Kidney (tissue), 14 donors: ENCODE measurements around the gene CLASP2. TPM values are rescaled to one million over a fixed set of nuclear protein-coding genes. Genes with fewer than 3 reads are reported as not detected.

Source experiments
- DNase-seq, 5 donors: peaks; one replicate each; pipeline ENCODE4 v3.0.0-alpha.2; 2013 to 2020
- FAIRE-seq: peaks from 2 replicates; lab custom pipeline; 2012; peaks lifted over from hg19 to GRCh38; lab: Jason Lieb, UNC
- H3K27ac ChIP-seq, 2 donors: one replicate each; pipeline ENCODE4 v1.7.0; 2013; ENCODE audit warnings: low read depth in 2 of 2, low read length in 2 of 2, inconsistent platforms in 1 of 2
- H3K27me3 ChIP-seq: one replicate; pipeline ENCODE4 v1.7.1; 2013; ENCODE audit warnings: low read length, inconsistent platforms; ENCODE audit not compliant: control insufficient read depth, insufficient read depth
- H3K36me3 ChIP-seq, 3 donors: one replicate each; pipeline versions ENCODE4 v1.7.0 to v1.7.1; 2013; ENCODE audit warnings: low read length in 3 of 3, control low read depth in 1 of 3, inconsistent platforms in 1 of 3; ENCODE audit not compliant: insufficient read depth in 3 of 3, control insufficient read depth in 2 of 3
- H3K4me1 ChIP-seq, 3 donors: one replicate each; pipeline versions ENCODE4 v1.7.0 to v1.7.1; 2013; ENCODE audit warnings: low read length in 3 of 3, inconsistent platforms in 1 of 3, low read depth in 1 of 3; ENCODE audit not compliant: control insufficient read depth in 2 of 3, insufficient read depth in 2 of 3
- H3K4me3 ChIP-seq, 3 donors: one replicate each; pipeline versions ENCODE4 v1.7.0 to v1.8.1; 2013; ENCODE audit warnings: low read length in 3 of 3, control low read depth in 1 of 3, inconsistent platforms in 1 of 3
- H3K9ac ChIP-seq, 3 donors: one replicate each; pipeline versions ENCODE4 v1.7.0 to v1.7.1; 2013; ENCODE audit warnings: low read length in 3 of 3, control low read depth in 1 of 3, inconsistent platforms in 1 of 3
- H3K9me3 ChIP-seq, 3 donors: one replicate each; pipeline versions ENCODE4 v1.7.0 to v1.7.1; 2013; ENCODE audit warnings: low read length in 3 of 3, control low read depth in 1 of 3, inconsistent platforms in 1 of 3; ENCODE audit not compliant: control insufficient read depth in 2 of 3, insufficient read depth in 1 of 3
- CTCF ChIP-seq: IDR thresholded peaks from 3 replicates; pipeline ENCODE4 v1.5.1; 2012; ENCODE audit warnings: mild to moderate bottlenecking, moderate library complexity, borderline replicate concordance; ENCODE audit not compliant: insufficient read depth; ENCODE audit errors: extremely low read depth
- intact Hi-C: fragments of 100-400 bp; cut with DNase I; formaldehyde crosslinking; loops from one replicate; pipeline ENCODE4 v1.11.1; 2022
- polyA plus RNA-seq: library from polyadenylated mRNA; stranded (reverse); fragments of 350-450 nt; fragmentation: Illumina TruSeq; extraction: RNeasy Lipid Tissue Mini Kit (QIAGEN cat#74804); gene quantifications from one replicate; pipeline ENCODE4 v1.2.3, GENCODE V29; 2014; ENCODE audit warnings: low read depth, low replicate concordance; ENCODE audit not compliant: insufficient read depth
- total RNA-seq: library from RNA; stranded (reverse); fragmentation: NEBNext Ultra II Directional; extraction: Animal tissue kit (Norgen Biotek cat#: 25700); gene quantifications from one replicate; pipeline ENCODE4 v1.2.1, GENCODE V29; 2021
- donor health status: control.
- donor health status: control.
- donor health status: control.
- donor health status: control.
- donor health status: control.
- donor health status: DM: yes; HTN: yes; CAD: no.
- donor health status: Normal renal cell carcinoma (clear cell type).

Gene CLASP2
- total and polyA plus RNA-seq, 2 donors from 2014 or later = 8.8 to 58.5 TPM

- Histone ChIP-seq H3K4me3 (no peak overlapping the region), H3K27me3 (no peaks in the 10 kb centered on the region), H3K9ac (no peak overlapping the region), H3K27ac (no peak overlapping the region), H3K36me3 (no peaks in the 10 kb centered on the region), H3K9me3 (peaks cover 0 to 6% (median 0%) of the 10 kb centered on the region in 3 donors), H3K4me1 (no peaks in the 10 kb centered on the region)
- FAIRE-seq (no peak), DNase-seq (no peak)
- no peak for TF ChIP-seq CTCF
- intact Hi-C loops = no loop called here
Observed at GRCh38 chr3:33751336-33751735, 33.3 kb upstream of the CLASP2 start.

GRCh38 chr3:33750211-33750548, 32.1 kb upstream of the CLASP2 start:
- DNase-seq (no peak), FAIRE-seq (no peak)
- intact Hi-C loops = no loop called here
- Histone ChIP-seq H3K9me3 (peaks cover 0 to 6% (median 0%) of the 10 kb centered on the region in 3 donors), H3K4me1 (no peaks in the 10 kb centered on the region), H3K9ac (no peak overlapping the region), H3K36me3 (no peaks in the 10 kb centered on the region), H3K27ac (no peak overlapping the region), H3K4me3 (no peak overlapping the region), H3K27me3 (no peaks in the 10 kb centered on the region)
- TF ChIP-seq CTCF = no peak

- no peaks in the 10 kb centered on the region for H3K36me3 ChIP-seq
- FAIRE-seq (no peak), DNase-seq (no peak)
- no peaks in the 10 kb centered on the region for H3K27me3 ChIP-seq
- H3K27ac ChIP-seq = no peak overlapping the region
- intact Hi-C loops = no loop called here
- H3K9me3 ChIP-seq = peaks cover 0 to 1% (median 0%) of the 10 kb centered on the region in 3 donors
- H3K9ac ChIP-seq = no peak overlapping the region
- H3K4me1 ChIP-seq = no peaks in the 10 kb centered on the region
- no peak for TF ChIP-seq CTCF
- H3K4me3 ChIP-seq = no peak overlapping the region
Observed at GRCh38 chr3:33749546-33750210, 31.6 kb upstream of the CLASP2 start.
